ENCODE data around the gene MACF1.
A peak's percentile ranks its signal among the peaks of the same experiment; 100 is the strongest.

MACF1 gene

DNA sequence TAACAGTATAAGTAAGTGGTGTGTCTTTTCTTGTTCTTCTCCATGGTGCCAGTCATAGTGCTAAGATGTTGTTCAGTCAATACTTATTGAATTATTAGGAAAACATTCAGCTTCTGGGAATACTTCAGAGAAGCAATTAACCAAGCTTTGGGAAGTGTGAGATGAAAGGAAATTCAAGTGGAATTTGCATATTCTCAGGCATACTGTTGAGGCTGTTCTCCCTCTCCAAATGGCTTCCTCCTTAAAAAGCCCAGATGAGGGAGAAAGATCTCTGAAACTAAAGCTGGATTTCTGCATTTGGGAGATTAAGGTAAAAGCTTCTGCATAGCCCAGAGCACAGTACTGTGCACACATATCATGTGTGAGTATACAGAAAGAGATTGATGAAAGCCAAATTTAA, 73.4 kb downstream of the MACF1 start:
- DNase-seq = no peak
- Histone ChIP-seq H3K27ac (ENCODE audit: insufficient read depth in 1 of 2, low read depth in 1 of 2, low read length in 2 of 2, poor library complexity in 1 of 2, severe bottlenecking in 2 of 2) (no peak overlapping the region), H3K36me3 (ENCODE audit: control insufficient read depth in 4 of 4, insufficient read depth in 4 of 4, low read length in 3 of 4) (peaks cover 6 to 20% (median 11%) of the 10 kb centered on the region in 4 experiments), H3K4me1 (ENCODE audit: control extremely low read depth in 1 of 4, control insufficient read depth in 4 of 4, insufficient read depth in 4 of 4, low read length in 3 of 4) (peaks cover 0 to 2% (median 0%) of the 10 kb centered on the region in 4 experiments), H3K27me3 (replicated peaks in 2 of 5; ENCODE audit: control insufficient read depth in 4 of 5, insufficient read depth in 5 of 5, low read length in 4 of 5) (no peaks in the 10 kb centered on the region), H3K9me3 (ENCODE audit: control extremely low read depth in 1 of 5, control insufficient read depth in 4 of 5, insufficient read depth in 2 of 5, low read depth in 1 of 5, low read length in 4 of 5) (no peaks in the 10 kb centered on the region), H3K4me3 (ENCODE audit: control insufficient read depth in 1 of 7, extremely low read depth in 1 of 7, insufficient read depth in 4 of 7, low read depth in 2 of 7, low read length in 6 of 7) (no peak overlapping the region)
- ChIA-PET POLR2A (no interaction called here), CTCF (interaction anchor here (0.7 to 2.4 kb wide), 6 partner anchors 10 to 180 kb away, joined by 3 to 12 read pairs (median 5); no protein-coding TSS in a partner anchor)

DNA sequence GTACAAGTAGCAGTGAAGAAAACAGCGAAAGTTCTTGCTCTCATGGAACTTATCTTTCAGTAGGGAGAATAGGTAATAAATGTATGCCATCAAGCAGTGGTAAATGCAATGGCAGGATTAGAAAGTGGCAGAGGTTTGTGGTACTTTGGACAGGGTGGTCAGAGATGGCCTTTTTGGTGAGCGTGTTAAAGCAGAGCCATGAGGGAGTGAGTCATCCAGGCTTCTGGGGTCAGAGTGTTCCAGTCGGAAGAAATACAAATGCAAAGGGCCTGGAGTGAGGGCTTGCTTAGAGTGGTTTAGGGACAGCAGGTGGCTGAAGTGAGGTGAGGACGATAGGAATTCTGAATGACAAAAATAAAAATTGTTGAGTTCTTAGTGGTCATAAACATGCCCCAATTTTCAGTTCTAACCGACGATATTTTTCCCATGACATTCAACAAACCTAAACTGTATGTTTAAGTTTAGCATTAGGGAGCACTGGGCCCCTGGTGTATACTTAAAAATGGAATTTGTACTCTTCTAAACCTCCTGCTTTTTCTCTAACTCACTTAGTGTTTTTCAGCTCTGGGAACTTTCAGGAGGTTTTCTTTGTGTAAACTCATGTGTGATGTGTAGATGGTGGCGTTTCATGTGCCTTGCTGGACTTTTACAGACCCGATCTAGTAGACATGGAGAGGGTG, 78.2 kb downstream of the MACF1 start:
- POLR2A ChIA-PET = no interaction called here

GRCh38 chr1:39283858-39284257, 79.4 kb downstream of the MACF1 start:
- CTCF ChIA-PET = interaction anchor here (1.0 to 2.2 kb wide), 2 partner anchors 12 to 91 kb away, joined by 3 to 9 read pairs; no protein-coding TSS in a partner anchor
- POLR2A ChIA-PET = no interaction called here
- no CpG with 5 or more reads among the region's 1 CpG for WGBS (ENCODE audit: insufficient coverage)
- H3K27ac ChIP-seq (ENCODE audit: insufficient read depth in 1 of 2, low read depth in 1 of 2, low read length in 2 of 2, poor library complexity in 1 of 2, severe bottlenecking in 2 of 2) = peak overlapping the region in 1 of 2 experiments; percentile 1
- no peaks in the 10 kb centered on the region for H3K27me3 ChIP-seq (replicated peaks in 2 of 5; ENCODE audit: control insufficient read depth in 4 of 5, insufficient read depth in 5 of 5, low read length in 4 of 5)
- H3K9me3 ChIP-seq (ENCODE audit: control extremely low read depth in 1 of 5, control insufficient read depth in 4 of 5, insufficient read depth in 2 of 5, low read depth in 1 of 5, low read length in 4 of 5) = no peaks in the 10 kb centered on the region
- H3K36me3 ChIP-seq (ENCODE audit: control insufficient read depth in 4 of 4, insufficient read depth in 4 of 4, low read length in 3 of 4) = peaks cover 33 to 67% (median 56%) of the 10 kb centered on the region in 4 experiments
- H3K4me3 ChIP-seq (ENCODE audit: control insufficient read depth in 1 of 7, extremely low read depth in 1 of 7, insufficient read depth in 4 of 7, low read depth in 2 of 7, low read length in 6 of 7) = no peak overlapping the region
- H3K4me1 ChIP-seq (ENCODE audit: control extremely low read depth in 1 of 4, control insufficient read depth in 4 of 4, insufficient read depth in 4 of 4, low read length in 3 of 4) = peaks cover 0 to 5% (median 4%) of the 10 kb centered on the region in 4 experiments
- DNase-seq = no peak

More for the DNA sequence above, 78.2 kb downstream of the MACF1 start:
- Histone ChIP-seq H3K36me3 (ENCODE audit: control insufficient read depth in 4 of 4, insufficient read depth in 4 of 4, low read length in 3 of 4) (peaks cover 33 to 60% (median 49%) of the 10 kb centered on the region in 4 experiments), H3K27me3 (replicated peaks in 2 of 5; ENCODE audit: control insufficient read depth in 4 of 5, insufficient read depth in 5 of 5, low read length in 4 of 5) (no peaks in the 10 kb centered on the region), H3K4me3 (ENCODE audit: control insufficient read depth in 1 of 7, extremely low read depth in 1 of 7, insufficient read depth in 4 of 7, low read depth in 2 of 7, low read length in 6 of 7) (no peak overlapping the region), H3K4me1 (ENCODE audit: control extremely low read depth in 1 of 4, control insufficient read depth in 4 of 4, insufficient read depth in 4 of 4, low read length in 3 of 4) (peaks cover 0 to 7% (median 4%) of the 10 kb centered on the region in 4 experiments), H3K27ac (ENCODE audit: insufficient read depth in 1 of 2, low read depth in 1 of 2, low read length in 2 of 2, poor library complexity in 1 of 2, severe bottlenecking in 2 of 2) (no peak overlapping the region), H3K9me3 (ENCODE audit: control extremely low read depth in 1 of 5, control insufficient read depth in 4 of 5, insufficient read depth in 2 of 5, low read depth in 1 of 5, low read length in 4 of 5) (no peaks in the 10 kb centered on the region)
- WGBS (ENCODE audit: insufficient coverage) = 97% methylated on average over 4 of the region's 8 CpGs
- CTCF ChIA-PET = interaction anchor here (2.2 kb wide), 1 partner anchor 89 kb away, joined by 9 read pairs; no protein-coding TSS in a partner anchor
- no peak for DNase-seq

DNA sequence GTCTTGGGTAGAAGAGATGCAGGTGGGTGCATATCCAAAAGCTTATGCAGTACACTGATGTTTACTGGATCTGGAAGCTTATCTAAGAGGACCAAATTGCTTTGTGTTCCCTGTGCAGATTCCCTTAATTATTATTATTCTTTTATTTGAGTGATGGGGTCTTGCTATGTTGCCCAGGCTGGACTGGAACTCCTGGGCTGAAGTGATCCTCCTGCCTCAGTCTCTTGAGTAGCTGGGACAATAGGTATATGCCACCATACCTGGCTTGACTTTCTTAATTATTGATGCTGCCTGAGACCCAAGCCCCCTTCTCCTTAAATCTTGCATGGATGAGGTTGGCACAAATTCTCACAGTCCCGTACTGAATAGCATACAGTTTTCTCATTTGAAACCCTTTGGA, 83.0 kb downstream of the MACF1 start:
- Histone ChIP-seq H3K27ac (ENCODE audit: insufficient read depth in 1 of 2, low read depth in 1 of 2, low read length in 2 of 2, poor library complexity in 1 of 2, severe bottlenecking in 2 of 2) (peak overlapping the region in 1 of 2 experiments; percentile 1), H3K27me3 (replicated peaks in 2 of 5; ENCODE audit: control insufficient read depth in 4 of 5, insufficient read depth in 5 of 5, low read length in 4 of 5) (no peaks in the 10 kb centered on the region), H3K4me3 (ENCODE audit: control insufficient read depth in 1 of 7, extremely low read depth in 1 of 7, insufficient read depth in 4 of 7, low read depth in 2 of 7, low read length in 6 of 7) (no peak overlapping the region), H3K36me3 (ENCODE audit: control insufficient read depth in 4 of 4, insufficient read depth in 4 of 4, low read length in 3 of 4) (peaks cover 40 to 85% (median 64%) of the 10 kb centered on the region in 4 experiments), H3K9me3 (ENCODE audit: control extremely low read depth in 1 of 5, control insufficient read depth in 4 of 5, insufficient read depth in 2 of 5, low read depth in 1 of 5, low read length in 4 of 5) (no peaks in the 10 kb centered on the region), H3K4me1 (ENCODE audit: control extremely low read depth in 1 of 4, control insufficient read depth in 4 of 4, insufficient read depth in 4 of 4, low read length in 3 of 4) (peaks cover 0 to 5% (median 4%) of the 10 kb centered on the region in 4 experiments)
- no CpG with 5 or more reads among the region's 1 CpG for whole genome bisulfite sequencing (ENCODE audit: insufficient coverage)
- POLR2A ChIA-PET = no interaction called here
- no peak for DNase-seq
- CTCF ChIA-PET = interaction anchor here (1.0 to 1.6 kb wide), 3 partner anchors 9 to 23 kb away, joined by 3 to 4 read pairs (median 3); no protein-coding TSS in a partner anchor

- DNase-seq = no peak
- POLR2A ChIA-PET = no interaction called here
- no peaks in the 10 kb centered on the region for H3K9me3 ChIP-seq (ENCODE audit: control extremely low read depth in 1 of 5, control insufficient read depth in 4 of 5, insufficient read depth in 2 of 5, low read depth in 1 of 5, low read length in 4 of 5)
- no CpG with 5 or more reads among the region's 5 CpGs for WGBS (ENCODE audit: insufficient coverage)
- H3K27ac ChIP-seq (ENCODE audit: insufficient read depth in 1 of 2, low read depth in 1 of 2, low read length in 2 of 2, poor library complexity in 1 of 2, severe bottlenecking in 2 of 2) = no peak overlapping the region
- peaks cover 0 to 5% (median 3%) of the 10 kb centered on the region in 4 experiments for H3K4me1 ChIP-seq (ENCODE audit: control extremely low read depth in 1 of 4, control insufficient read depth in 4 of 4, insufficient read depth in 4 of 4, low read length in 3 of 4)
- peaks cover 39 to 85% (median 64%) of the 10 kb centered on the region in 4 experiments for H3K36me3 ChIP-seq (ENCODE audit: control insufficient read depth in 4 of 4, insufficient read depth in 4 of 4, low read length in 3 of 4)
- H3K27me3 ChIP-seq (replicated peaks in 2 of 5; ENCODE audit: control insufficient read depth in 4 of 5, insufficient read depth in 5 of 5, low read length in 4 of 5) = no peaks in the 10 kb centered on the region
- no peak overlapping the region for H3K4me3 ChIP-seq (ENCODE audit: control insufficient read depth in 1 of 7, extremely low read depth in 1 of 7, insufficient read depth in 4 of 7, low read depth in 2 of 7, low read length in 6 of 7)
- CTCF ChIA-PET = interaction anchor here (0.8 to 1.7 kb wide), 4 partner anchors 12 to 122 kb away, joined by 3 to 5 read pairs (median 4); no protein-coding TSS in a partner anchor
These were observed 84.4 kb downstream of the MACF1 start for GRCh38 chr1:39288735-39289465.

DNA sequence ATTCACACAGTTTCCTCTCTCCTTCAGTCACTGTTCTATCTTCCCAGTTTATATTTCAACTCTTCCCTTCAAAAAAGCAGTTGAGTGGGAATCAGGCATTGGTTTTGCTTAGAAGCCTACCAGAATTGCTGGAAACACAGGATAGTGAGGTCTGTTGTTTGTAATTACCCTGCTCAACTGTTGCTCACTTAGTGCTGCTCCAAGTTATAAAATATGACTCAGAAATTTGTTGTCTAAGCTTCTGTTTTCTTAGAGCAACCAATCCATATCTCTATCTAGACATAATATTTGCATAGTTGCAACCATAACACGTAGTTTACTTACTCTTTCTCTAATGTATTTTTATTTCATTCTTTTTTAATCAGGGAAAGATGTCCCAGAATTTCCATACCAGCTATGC, 87.9 kb downstream of the MACF1 start:
- Histone ChIP-seq H3K4me1 (ENCODE audit: control extremely low read depth in 1 of 4, control insufficient read depth in 4 of 4, insufficient read depth in 4 of 4, low read length in 3 of 4) (no peaks in the 10 kb centered on the region), H3K27me3 (replicated peaks in 2 of 5; ENCODE audit: control insufficient read depth in 4 of 5, insufficient read depth in 5 of 5, low read length in 4 of 5) (no peaks in the 10 kb centered on the region), H3K36me3 (ENCODE audit: control insufficient read depth in 4 of 4, insufficient read depth in 4 of 4, low read length in 3 of 4) (peaks cover 28 to 83% (median 64%) of the 10 kb centered on the region in 4 experiments), H3K4me3 (ENCODE audit: control insufficient read depth in 1 of 7, extremely low read depth in 1 of 7, insufficient read depth in 4 of 7, low read depth in 2 of 7, low read length in 6 of 7) (no peak overlapping the region), H3K9me3 (ENCODE audit: control extremely low read depth in 1 of 5, control insufficient read depth in 4 of 5, insufficient read depth in 2 of 5, low read depth in 1 of 5, low read length in 4 of 5) (no peaks in the 10 kb centered on the region), H3K27ac (ENCODE audit: insufficient read depth in 1 of 2, low read depth in 1 of 2, low read length in 2 of 2, poor library complexity in 1 of 2, severe bottlenecking in 2 of 2) (no peak overlapping the region)
- WGBS (ENCODE audit: insufficient coverage) = no CpG with 5 or more reads among the region's 1 CpG
- DNase-seq = no peak
- CTCF ChIA-PET = interaction anchor here (0.6 to 1.9 kb wide), 3 partner anchors 17 to 194 kb away, joined by 3 to 5 read pairs (median 4); no protein-coding TSS in a partner anchor
- POLR2A ChIA-PET = interaction anchor here (0.6 kb wide), 1 partner anchor 199 kb away, joined by 3 read pairs; no protein-coding TSS in a partner anchor
